Measurements from ENCODE around the gene GBE1.

GBE1 gene

GRCh38 chr3:81624756-81625155 is 136.7 kb downstream of the GBE1 start:
- DNase-seq (ENCODE audit: low read depth in 2 of 2, low spot score in 1 of 2): no peak

GRCh38 chr3:81622395-81622794 is 139.1 kb downstream of the GBE1 start:
- DNase-seq (ENCODE audit: low read depth in 2 of 2, low spot score in 1 of 2): no peak

- DNase-seq (ENCODE audit: low read depth in 2 of 2, low spot score in 1 of 2): no peak
Observed at GRCh38 chr3:81621277-81621676, 140.2 kb downstream of the GBE1 start.

GRCh38 chr3:81620849-81621248 is 140.6 kb downstream of the GBE1 start:
- no peak for DNase-seq (ENCODE audit: low read depth in 2 of 2, low spot score in 1 of 2)

GRCh38 chr3:81612768-81613167 is 148.7 kb downstream of the GBE1 start:
- DNase-seq (ENCODE audit: low read depth in 2 of 2, low spot score in 1 of 2): no peak

GRCh38 chr3:81602781-81603180 is 158.7 kb downstream of the GBE1 start:
- no peak for DNase-seq (ENCODE audit: low read depth in 2 of 2, low spot score in 1 of 2)

- no peak for DNase-seq (ENCODE audit: low read depth in 2 of 2, low spot score in 1 of 2)
Observed at GRCh38 chr3:81601707-81602305, 159.6 kb downstream of the GBE1 start.

GRCh38 chr3:81592101-81592500 is 169.3 kb downstream of the GBE1 start:
- DNase-seq (ENCODE audit: low read depth in 2 of 2, low spot score in 1 of 2): no peak

- no peak for DNase-seq (ENCODE audit: low read depth in 2 of 2, low spot score in 1 of 2)
Observed at GRCh38 chr3:81585937-81586336, 175.5 kb downstream of the GBE1 start.

- DNase-seq (ENCODE audit: low read depth in 2 of 2, low spot score in 1 of 2): no peak
Observed at GRCh38 chr3:81585056-81585455, 176.4 kb downstream of the GBE1 start.

GRCh38 chr3:81581966-81582599 is 179.4 kb downstream of the GBE1 start:
- DNase-seq (ENCODE audit: low read depth in 2 of 2, low spot score in 1 of 2): no peak

- no peak for DNase-seq (ENCODE audit: low read depth in 2 of 2, low spot score in 1 of 2)
Observed at GRCh38 chr3:81580355-81580754, 181.1 kb downstream of the GBE1 start.

GRCh38 chr3:81579744-81580143 is 181.7 kb downstream of the GBE1 start:
- DNase-seq (ENCODE audit: low read depth in 2 of 2, low spot score in 1 of 2): no peak

- DNase-seq (ENCODE audit: low read depth in 2 of 2, low spot score in 1 of 2): no peak
Observed at GRCh38 chr3:81572201-81572756, 189.2 kb downstream of the GBE1 start.

GRCh38 chr3:81568378-81568777 is 193.1 kb downstream of the GBE1 start:
- DNase-seq (ENCODE audit: low read depth in 2 of 2, low spot score in 1 of 2): no peak

- DNase-seq (ENCODE audit: low read depth in 2 of 2, low spot score in 1 of 2): no peak
Observed at GRCh38 chr3:81565041-81565440, 196.4 kb downstream of the GBE1 start.

GRCh38 chr3:81558106-81558505 is 203.3 kb downstream of the GBE1 start:
- no peak for DNase-seq (ENCODE audit: low read depth in 2 of 2, low spot score in 1 of 2)

- no peak for DNase-seq (ENCODE audit: low read depth in 2 of 2, low spot score in 1 of 2)
Observed at GRCh38 chr3:81554801-81555200, 206.6 kb downstream of the GBE1 start.

GRCh38 chr3:81554388-81554787 is 207.1 kb downstream of the GBE1 start:
- no peak for DNase-seq (ENCODE audit: low read depth in 2 of 2, low spot score in 1 of 2)

- DNase-seq (ENCODE audit: low read depth in 2 of 2, low spot score in 1 of 2): no peak
Observed at GRCh38 chr3:81550415-81550814, 211.0 kb downstream of the GBE1 start.

GRCh38 chr3:81549831-81550230 is 211.6 kb downstream of the GBE1 start:
- no peak for DNase-seq (ENCODE audit: low read depth in 2 of 2, low spot score in 1 of 2)

- DNase-seq (ENCODE audit: low read depth in 2 of 2, low spot score in 1 of 2): no peak
Observed at GRCh38 chr3:81549388-81549787, 212.1 kb downstream of the GBE1 start.

GRCh38 chr3:81545572-81545971 is 215.9 kb downstream of the GBE1 start:
- no peak for DNase-seq (ENCODE audit: low read depth in 2 of 2, low spot score in 1 of 2)
